Skeletal muscle cell (primary cell): ENCODE measurements around the gene COBLL1.
"Not testable (repeated sequence)": the region's sequence is repeated elsewhere in the genome, so short reads cannot be mapped to it uniquely, and the experiment has no call there.

Source experiments
- DNase-seq: peaks from one replicate; pipeline ENCODE4 v3.0.0-alpha.2; 2010; ENCODE audit warnings: low read depth
- H3K4me3 ChIP-seq: 2 replicates; pipeline ENCODE4 v1.5.1; 2011; ENCODE audit warnings: low read depth, mild to moderate bottlenecking, control low read depth, low read length, moderate library complexity

Gene COBLL1

DNA sequence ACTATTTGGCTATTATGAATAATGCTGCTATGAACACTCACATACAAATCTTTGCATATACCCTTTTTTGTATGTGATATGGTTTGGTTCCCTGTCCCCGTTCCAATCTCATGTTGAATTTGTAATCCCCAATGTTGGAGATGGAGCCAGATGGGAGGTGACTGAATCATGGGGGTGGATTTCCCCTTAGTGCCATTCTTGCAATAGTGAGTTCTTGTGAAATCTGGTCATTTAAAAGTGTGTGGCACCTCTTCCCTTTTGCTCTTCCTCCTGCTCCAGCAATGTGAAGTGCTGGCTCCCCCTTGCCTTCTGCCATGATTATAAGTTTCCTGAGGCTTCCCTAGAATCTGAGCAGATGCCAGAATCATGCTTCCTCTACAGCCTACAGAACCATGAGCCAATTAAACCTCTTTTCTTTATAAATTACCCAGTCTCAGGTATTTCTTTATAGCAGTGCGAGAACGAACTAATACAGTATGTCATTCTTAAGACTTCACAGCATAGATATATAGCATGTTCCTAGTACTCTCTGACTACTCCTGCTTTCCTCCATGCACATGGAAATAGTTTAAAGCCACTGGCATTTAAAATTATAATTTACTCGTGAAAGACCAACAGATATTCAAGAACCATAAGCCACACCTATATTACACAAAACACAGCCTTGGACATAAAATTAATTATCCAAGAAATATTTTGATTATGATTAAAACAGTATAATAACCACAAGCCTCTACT, 75.2 kb downstream of the COBLL1 start:
- no peak for DNase-seq
- no peak overlapping the region for H3K4me3 ChIP-seq

DNA sequence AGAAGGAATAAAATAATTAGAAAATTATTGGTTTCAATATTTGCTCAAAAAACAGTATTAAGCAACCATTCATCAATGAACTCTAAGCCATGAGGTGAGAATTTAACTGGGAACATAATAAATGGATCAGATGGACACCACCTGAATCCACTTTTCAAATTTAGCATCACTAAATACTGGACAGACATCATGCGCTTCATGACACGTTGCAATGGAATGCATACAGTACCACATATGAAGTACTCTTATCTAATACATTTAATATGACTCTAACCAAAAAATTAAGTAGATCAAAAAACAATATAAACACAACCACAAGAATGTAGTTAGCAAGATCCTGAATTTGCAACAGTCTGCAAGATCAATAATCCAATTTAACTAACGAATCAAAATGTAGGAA, 76.6 kb downstream of the COBLL1 start:
- H3K4me3 ChIP-seq: no peak overlapping the region
- no peak for DNase-seq

DNA sequence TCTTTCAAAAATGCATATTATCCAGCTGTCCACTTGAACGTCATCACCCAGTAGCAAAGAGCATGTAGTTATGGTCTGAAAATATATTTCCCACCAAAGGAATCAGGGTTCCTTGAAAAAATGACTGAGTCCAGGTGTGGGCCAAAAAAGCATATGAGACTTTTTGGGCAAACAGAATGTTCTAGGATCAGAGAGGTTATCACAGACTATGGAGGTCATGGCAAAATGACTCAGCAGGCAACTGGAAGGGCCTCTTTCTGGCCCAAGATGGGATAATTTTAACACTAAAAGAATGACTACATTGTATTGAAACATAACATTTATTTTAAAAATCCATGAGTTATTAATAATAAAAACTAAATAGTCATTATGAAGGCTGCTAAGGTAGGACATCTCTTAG, 77.1 kb downstream of the COBLL1 start:
- H3K4me3 ChIP-seq: no peak overlapping the region
- no peak for DNase-seq

DNA sequence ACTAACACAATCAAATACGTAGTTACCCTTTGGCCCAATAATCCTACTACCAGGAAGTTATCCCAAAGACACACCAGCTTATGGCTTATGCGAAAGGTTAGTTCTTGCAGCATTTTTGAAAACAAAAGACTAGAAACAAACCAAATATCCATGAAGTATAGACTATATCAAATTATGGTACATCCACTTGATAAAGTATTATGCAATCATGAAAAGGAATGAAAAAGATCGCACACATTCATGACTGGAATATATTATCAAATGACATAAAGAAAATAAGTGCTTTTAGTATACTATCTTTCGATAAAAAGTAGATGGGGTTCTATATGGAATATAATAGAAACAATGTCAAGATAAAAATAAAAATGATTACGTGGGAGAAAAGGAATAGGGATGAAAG, 78.2 kb downstream of the COBLL1 start:
- no peak for DNase-seq
- no peak overlapping the region for H3K4me3 ChIP-seq

DNA sequence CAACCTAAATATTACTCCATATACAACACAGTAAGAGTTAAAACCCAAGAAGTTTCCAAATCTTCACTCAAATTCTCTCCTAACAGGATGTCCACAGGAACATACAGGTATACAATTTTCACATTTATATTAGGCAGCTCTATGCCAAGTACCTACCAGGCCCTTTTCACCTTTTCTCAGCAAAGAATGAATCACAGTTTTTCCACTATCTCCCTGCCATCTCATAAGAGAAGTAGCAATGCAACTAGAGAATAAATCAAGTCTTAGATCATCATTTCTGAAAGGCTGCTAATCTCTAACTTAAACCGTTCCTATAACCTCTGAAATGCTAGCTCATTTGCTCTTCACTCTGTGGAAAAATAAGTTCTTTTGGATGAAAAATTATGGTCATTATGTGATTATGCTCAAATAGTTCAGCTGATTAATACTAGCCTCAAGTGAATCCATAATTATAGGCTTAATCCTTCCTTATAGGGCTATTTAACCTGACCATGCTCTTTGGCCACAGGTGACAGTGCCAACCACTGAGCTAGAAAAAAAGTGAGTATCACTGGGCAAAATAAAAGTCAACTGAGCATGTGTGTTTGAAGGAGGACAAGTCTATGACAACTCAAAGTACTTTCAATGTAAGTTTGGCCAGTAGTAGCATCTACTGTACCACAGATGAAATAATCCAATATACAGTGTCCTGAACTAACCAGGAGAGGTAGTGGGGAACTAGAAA, 79.7 kb downstream of the COBLL1 start:
- DNase-seq: no peak
- H3K4me3 ChIP-seq: no peak overlapping the region

DNA sequence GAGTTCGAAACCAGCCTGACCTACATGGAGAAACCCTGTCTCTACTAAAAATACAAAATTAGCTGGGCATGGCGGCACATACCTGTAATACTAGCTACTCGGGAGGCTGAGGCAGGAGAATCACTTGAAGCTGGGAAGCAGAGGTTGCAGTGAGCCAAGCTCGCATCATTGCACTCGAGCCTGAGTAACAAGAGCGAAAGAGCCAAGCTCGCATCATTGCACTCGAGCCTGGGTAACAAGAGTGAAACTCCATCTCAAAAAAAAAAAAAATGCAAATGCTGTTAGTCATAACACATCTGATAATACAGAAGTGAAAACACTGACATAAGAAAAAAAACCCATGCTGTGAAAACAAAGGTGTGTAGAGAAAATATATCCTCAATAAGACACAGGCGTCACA, 80.4 kb downstream of the COBLL1 start:
- H3K4me3 ChIP-seq, DNase-seq: not testable (repeated sequence)

DNA sequence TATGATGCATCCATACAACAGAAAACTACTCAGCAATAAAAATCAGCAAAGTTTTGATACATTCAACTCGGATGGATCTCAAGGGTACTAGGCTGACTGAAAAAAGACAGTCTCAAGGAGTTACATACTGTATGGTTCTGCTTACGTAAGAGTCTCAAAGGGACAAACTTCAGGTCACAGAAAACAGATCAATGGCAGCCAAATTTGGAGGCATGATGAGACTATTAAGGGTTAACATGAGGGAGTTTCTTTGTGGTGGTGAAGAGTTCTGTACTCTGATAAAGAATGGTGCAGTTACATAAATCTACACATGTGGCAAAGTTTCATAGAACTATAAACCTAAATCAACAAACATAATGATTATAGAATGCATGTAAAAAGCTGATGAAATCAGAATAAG, 81.4 kb downstream of the COBLL1 start:
- no peak for DNase-seq

DNA sequence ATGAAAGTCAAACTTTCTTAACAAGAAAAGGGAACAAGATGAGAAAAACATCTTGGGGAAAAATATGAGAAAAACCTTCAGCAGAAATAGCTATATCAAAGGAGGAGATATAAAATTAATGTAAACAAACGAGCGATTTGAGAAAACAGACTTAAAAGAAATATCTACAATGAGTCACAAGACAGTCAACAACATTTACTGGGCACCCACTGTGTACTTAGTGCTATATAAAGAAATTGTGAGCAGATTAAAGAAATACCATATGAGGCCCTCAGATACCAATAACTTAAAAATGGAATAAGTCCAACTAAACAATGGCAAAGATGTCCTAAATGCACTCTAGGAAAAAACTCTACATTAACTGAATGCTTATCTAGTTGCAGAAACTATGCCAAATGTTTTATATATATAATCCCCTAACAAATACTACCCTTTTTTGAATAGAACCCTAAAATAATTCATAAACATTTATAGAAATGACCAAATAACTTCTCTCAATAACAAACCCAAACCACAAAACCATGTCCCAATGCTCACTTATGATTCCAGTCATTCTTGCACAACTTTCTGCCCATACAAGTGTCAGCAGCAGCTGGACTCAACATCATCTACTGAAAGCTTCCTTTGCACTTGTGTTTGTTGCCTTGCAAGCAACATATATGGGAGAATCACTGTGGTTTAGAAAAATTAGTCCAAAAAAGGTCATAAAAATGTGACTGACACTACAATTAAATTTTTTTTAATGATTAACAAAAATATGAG, 83.5 kb downstream of the COBLL1 start:
- peak; percentile 64 for DNase-seq
- H3K4me3 ChIP-seq: no peak overlapping the region

More for the DNA sequence above, 81.4 kb downstream of the COBLL1 start:
- no peak overlapping the region for H3K4me3 ChIP-seq

DNA sequence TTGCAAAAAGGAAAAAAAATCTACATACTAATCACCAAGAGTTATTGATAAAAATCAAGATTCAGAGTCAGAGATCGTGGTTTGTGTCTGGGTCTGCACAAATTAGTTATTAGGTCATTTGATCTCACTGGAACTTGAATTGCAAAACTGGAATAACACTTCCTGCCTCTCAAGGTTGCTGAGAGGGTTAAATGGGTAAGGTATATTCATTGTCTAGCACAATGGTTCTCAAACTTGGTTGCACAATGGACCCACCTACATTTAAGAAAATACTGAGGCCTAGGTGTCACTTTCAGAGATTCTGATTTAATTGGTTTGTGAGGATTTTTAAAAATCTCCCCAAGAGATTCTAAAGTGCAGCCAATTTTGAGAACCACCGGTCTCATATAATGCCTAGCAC, 84.8 kb downstream of the COBLL1 start:
- H3K4me3 ChIP-seq: no peak overlapping the region
- no peak for DNase-seq

DNA sequence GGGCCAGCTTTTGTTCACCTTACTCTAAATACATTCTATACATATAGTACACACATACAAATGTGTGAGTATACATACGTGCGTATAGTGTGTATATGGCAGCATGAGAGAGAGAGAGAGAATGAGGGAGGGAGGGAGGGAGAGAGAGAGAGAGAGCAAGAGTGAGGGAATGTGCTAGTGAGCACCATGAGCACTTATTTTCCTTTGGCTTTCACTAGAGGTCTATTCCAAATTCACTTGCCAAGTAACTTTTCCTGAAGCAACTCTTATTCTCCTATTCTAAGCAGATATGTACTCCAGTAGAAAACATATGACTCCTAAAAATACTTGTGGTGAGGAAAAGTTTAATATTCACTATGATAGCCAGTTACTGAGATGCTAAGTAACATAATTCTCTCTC, 85.7 kb downstream of the COBLL1 start:
- DNase-seq: no peak
- no peak overlapping the region for H3K4me3 ChIP-seq

DNA sequence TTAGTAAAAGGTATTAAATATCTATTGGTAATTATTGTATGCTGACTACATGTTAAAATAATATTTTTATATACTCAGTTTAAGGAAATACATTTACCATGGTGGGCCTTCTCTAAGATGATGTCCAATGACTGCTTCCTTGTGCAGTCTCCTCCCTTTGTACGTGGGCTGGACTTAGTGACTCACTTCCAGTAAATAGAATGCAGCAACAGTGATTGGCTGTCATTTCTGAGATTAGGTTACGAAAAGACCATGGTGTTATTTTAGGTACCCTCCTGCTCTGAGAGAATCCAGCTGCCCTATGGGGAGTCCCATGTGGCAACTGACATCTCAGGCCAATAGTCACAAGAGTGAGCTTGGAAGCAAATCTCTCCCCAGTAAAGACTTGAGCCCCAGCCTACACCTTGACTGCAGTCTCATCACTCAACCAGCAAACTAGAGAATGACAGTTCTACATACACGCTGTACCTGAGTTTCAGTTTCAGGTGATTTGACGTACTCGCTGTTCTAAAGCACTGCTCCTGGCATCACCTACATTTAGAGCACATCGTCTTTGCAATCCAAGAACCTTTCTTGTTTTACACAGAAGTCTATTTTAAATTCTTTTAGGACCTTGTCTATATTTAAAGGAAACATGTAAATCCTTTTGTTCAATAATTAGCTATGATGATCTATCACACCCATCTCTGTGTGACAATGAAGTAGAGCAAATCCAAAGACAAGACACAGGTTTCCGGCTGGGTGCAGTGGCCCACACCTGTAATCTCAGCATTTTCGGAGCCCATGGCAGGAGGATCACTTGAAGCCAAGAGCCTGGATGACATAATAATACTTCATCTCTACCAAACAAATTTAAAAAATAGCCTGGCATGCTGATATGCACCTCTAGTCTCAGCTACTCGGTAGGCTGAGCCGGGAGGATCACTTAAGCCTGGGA, 87.2 kb downstream of the COBLL1 start:
- DNase-seq: no peak
- no peak overlapping the region for H3K4me3 ChIP-seq

DNA sequence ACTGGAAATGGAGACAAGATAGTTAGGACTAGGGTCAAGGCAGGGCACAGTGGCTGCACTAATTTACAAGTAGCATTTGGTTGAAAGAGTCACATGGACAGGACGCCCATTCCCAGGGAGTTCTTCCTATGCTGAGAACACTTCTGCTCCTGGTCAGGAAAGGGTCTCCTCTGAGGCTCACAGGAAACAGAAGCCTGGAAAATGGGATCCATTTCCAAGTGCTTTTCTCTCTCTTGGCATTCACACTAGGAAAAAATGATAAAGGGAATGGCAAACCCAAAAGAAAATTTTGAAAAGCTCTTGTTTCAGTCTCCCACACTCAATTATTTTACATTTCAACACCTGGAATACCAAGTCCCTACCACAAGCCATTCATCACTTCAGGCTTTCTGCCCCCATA, 88.7 kb downstream of the COBLL1 start:
- no peak for DNase-seq
- no peak overlapping the region for H3K4me3 ChIP-seq

DNA sequence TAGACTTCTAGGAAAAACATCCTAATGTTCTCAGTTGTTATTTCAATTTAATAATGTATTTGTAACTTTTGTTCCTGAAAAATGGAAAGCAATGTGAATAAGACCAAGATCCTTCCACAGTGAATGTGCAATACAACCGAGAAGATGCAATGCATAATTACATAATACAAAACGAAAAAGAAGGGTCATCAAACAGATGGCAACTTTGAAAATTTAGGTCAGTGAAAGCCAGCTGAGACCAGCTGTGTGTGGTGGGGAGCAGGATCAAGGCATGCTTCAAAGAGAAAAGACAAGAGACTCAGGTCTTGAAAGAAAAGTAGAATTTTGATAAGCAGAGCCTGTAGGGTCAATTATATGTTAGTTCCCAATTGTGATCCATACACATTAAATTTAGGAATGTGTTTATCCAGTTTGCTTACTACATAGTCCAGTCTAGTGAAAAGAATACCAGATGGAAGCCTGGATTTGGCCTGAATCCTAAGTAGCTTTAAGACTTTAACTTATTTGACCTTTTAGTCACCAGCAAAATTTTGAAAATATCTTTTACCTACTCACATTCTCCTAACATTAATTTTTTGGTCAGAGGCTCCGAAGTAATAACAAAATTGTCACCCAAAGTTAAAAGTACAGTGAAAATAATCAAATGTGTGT, 93.7 kb downstream of the COBLL1 start:
- H3K4me3 ChIP-seq: no peak overlapping the region

DNA sequence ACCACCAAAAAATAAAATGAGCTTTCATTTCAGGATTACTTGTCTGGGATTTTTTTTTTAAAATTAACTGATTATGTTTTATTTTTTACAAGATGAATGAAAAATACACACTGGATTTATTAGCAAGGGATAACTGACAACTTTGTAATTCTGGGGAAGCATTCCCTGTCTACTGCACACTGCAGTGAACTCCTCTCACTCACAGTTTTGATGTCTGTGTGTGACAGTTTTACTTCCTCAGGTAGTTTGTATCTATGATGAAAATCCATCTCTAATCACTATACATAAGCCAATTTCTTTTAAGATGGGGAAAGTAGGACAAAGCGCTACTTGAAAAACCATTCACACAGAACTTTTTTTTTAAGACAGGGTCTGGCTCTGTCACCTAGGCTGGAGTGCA, 94.5 kb downstream of the COBLL1 start:
- H3K4me3 ChIP-seq: no peak overlapping the region
- DNase-seq: no peak

More for the DNA sequence above, 93.7 kb downstream of the COBLL1 start:
- no peak for DNase-seq

DNA sequence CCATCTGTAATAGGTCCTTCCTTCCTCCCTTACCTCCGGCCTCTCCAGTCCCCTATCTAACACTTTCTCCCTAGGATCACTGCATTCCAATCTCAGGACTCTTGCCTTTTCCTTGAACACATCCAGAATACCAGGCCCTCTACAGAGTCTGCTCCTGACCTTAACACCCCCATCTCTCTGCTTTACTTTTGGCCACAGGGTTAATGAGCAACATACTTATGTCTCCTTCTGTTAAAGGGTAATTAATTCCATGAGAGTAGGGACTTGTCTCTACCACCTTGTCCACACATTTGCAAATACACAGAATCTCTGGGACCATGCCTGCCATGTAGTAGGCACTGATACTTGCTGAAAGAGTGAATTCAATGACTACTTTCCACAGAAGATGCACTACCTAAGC, 94.9 kb downstream of the COBLL1 start:
- no peak overlapping the region for H3K4me3 ChIP-seq
- DNase-seq: no peak

DNA sequence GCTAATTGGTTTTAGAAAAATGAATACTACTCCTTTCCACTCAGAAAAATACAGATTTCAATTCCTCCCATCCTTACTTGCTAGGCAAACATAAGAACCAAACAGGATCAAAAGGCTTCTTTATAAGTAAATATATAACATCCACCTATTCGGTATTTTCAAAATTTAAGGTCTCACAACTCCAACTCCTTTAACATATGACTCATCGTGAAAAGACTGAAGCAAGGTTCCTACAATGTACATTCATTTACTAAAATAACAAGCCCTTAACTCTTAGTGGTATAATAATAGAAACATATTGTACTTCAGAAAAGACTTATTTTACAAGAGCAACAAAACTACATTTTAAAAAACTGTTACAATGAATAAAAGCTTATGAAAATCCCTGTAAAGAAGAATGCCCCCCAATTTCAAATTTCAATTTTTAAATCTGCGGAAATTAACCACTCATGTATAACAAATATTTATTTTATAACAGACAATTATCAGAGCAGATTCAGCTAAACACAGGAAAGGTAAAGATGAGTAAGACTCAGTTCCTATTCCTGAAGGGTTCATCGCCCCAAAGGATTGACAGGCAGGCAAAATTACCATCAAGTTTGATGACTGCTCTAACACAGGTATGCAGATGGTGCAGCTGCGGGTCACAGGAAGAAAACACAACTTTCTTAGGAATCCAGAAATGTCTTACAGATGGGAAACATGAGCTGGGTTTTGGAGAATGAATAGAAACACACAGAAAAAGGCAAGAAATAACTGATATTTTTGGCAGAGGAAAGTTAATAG, 96.4 kb downstream of the COBLL1 start:
- H3K4me3 ChIP-seq: no peak overlapping the region

DNA sequence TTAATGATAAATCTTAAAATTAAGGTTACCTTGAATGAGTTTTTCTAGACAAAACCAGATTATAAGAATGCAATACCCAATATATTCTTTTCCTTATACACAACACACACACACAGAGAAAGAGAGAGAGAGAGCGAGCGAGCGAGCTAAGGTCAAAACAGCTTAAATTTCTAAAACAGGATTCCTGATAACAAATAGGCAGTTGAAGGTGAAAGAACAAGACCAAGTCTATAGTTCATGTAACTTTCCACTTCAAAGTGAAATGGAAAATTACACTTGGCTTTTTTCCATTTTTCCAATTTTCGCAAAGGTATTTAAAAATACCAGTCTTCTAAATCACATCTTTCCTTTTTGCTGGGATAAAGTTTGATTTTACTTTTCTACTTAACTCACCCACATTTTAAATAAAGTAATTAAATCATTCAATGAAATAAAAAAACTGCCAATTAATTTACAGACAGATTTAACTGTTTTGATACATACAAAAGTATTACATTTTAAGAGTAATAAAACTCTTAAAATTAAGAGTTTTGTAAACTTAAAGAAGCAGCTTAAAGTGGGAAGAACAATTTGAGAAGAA, 98.8 kb downstream of the COBLL1 start:
- no peak overlapping the region for H3K4me3 ChIP-seq
- no peak for DNase-seq

More for the DNA sequence above, 96.4 kb downstream of the COBLL1 start:
- peak; percentile 18 for DNase-seq

DNA sequence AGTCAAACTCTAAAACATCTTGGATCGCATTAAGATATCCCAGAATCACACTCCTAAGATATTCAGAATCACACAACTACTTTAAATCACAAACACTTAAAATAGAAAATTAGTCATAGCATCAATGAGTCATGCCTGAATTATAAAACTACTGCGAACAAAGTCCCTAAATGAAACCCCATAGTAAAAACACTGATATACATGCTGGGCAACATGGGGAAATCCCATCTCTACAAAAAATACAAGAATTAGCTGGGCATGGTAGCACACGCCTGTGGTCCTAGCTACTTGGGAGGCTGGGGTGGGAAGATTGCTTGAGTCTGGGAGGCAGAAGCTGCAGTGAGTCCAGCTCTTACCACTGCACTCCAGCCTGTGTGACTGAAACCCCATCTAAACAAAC, 101.7 kb downstream of the COBLL1 start:
- no peak overlapping the region for H3K4me3 ChIP-seq
- peak; percentile 27 for DNase-seq
